ENCODE measurements around the gene SDSL. TPM values are rescaled to one million over a fixed set of nuclear protein-coding genes. Genes with fewer than 3 reads are reported as not detected.

SDSL gene
- total and polyA plus RNA-seq, 9 donors = 0.43 to 19.3 (median 3.7) TPM

DNA sequence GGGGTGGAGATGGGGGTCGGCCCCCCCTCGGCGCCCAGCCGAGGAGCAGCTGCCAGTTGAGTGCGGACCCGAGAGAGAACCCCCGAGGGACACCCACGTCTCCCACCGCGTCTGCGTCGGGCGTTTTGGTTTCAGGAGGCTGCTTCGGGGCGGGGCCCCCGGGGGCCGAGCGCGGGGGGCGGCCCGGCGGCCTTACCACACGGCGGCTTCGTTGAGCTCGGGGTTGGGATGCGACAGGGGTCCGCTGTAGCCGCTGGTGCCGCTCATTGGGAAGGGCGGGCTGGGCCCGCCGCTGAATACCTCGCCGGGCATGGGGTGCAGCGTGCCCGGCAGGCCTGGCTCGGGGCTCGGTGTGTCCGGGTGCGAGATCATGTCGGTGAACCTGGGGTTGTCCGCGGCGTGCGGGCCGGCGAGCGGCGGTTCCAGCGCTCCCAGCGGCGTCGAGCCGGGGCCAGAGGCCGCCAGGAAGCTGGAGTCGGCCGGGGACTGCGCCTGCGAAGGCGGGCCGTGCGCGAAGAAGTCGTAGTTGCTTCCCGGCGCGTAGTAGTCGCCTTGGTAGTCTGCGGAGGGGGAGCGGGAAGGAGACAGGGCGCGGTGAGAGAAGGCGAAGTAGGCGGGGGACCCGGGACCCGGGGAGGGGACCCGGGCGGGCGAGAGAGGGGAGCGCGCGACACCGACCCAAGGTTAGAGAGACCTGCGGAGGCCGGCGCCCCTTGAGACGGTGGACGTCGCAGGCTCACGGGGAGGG is 41.0 kb downstream of the SDSL start:
- 1% methylated on average over 50 to 91 of the region's 91 CpGs for WGBS, 3 donors
- intact Hi-C loops (cut with DNase I) = loop anchor here in 2 of 4 donors (10.0 kb wide), 1 partner anchor 452 kb away; no protein-coding TSS in a partner anchor
- DNase-seq = no peak
- H3K36me3 ChIP-seq = no peaks in the 10 kb centered on the region
- no peaks in the 10 kb centered on the region for H3K9me3 ChIP-seq
- peaks cover 17% of the 10 kb centered on the region for H3K4me1 ChIP-seq (ENCODE audit: insufficient read depth)
- TF ChIP-seq EP300 (IDR thresholded peaks at IDR 0.05) (no peak), POLR2A (IDR thresholded peaks at IDR 0.05) (no peak)
- TF ChIP-seq, protein P1, sequence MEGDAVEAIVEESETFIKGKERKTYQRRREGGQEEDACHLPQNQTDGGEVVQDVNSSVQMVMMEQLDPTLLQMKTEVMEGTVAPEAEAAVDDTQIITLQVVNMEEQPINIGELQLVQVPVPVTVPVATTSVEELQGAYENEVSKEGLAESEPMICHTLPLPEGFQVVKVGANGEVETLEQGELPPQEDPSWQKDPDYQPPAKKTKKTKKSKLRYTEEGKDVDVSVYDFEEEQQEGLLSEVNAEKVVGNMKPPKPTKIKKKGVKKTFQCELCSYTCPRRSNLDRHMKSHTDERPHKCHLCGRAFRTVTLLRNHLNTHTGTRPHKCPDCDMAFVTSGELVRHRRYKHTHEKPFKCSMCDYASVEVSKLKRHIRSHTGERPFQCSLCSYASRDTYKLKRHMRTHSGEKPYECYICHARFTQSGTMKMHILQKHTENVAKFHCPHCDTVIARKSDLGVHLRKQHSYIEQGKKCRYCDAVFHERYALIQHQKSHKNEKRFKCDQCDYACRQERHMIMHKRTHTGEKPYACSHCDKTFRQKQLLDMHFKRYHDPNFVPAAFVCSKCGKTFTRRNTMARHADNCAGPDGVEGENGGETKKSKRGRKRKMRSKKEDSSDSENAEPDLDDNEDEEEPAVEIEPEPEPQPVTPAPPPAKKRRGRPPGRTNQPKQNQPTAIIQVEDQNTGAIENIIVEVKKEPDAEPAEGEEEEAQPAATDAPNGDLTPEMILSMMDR (IDR thresholded peaks at IDR 0.05) = no peak
- no peak overlapping the region for H3K4me3 ChIP-seq
- no peak overlapping the region for H3K27ac ChIP-seq
- peaks cover 5% of the 10 kb centered on the region for H3K27me3 ChIP-seq

DNA sequence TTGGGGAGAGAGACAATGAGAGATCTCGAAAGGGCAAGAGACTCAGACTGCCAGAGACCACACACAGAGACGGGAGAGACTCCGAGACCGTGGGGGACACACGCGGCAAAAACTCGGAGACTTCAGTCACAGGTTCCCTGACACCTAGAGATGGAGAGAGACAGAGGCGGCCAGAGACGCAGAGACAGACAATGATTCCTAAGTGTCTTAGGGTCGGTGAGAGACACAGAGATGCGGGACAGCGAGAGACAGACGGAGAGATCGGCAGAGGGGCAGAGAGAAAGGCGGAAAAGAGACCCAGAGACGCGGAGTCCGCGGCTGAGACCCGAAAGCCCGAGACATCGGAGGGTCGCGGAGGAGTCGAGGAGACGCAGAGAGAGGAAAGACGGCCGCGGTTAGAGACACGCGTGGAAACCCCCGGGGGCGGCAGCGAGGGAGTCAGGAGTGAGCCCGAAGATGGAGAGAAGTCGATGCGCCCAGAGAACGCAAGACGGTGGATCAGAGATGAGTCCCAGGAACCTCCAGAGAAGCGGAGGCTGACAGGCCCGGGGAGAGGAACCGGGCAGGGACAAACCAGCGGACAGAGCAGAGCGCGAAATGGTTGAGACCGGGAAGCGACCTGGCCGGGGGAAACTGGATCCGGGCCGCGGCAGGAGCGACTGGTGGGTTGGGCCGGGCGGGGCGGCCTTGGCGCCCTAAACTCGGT is 41.7 kb downstream of the SDSL start:
- TF ChIP-seq POLR2A (IDR thresholded peaks at IDR 0.05) (no peak), EP300 (IDR thresholded peaks at IDR 0.05) (no peak)
- TF ChIP-seq, protein P1 (IDR thresholded peaks at IDR 0.05) = no peak
- H3K27me3 ChIP-seq = peaks cover 5% of the 10 kb centered on the region
- peaks cover 17% of the 10 kb centered on the region for H3K4me1 ChIP-seq (ENCODE audit: insufficient read depth)
- no peaks in the 10 kb centered on the region for H3K36me3 ChIP-seq
- WGBS, 3 donors = 2 to 3% (median 2%) methylated on average over 50 to 57 of the region's 57 CpGs
- intact Hi-C loops (cut with DNase I) = loop anchor here in 2 of 4 donors (10.0 kb wide), 1 partner anchor 451 kb away; no protein-coding TSS in a partner anchor
- no peak overlapping the region for H3K27ac ChIP-seq
- DNase-seq = no peak
- H3K4me3 ChIP-seq = peak overlapping the region; percentile 4
- H3K9me3 ChIP-seq = no peaks in the 10 kb centered on the region

DNA sequence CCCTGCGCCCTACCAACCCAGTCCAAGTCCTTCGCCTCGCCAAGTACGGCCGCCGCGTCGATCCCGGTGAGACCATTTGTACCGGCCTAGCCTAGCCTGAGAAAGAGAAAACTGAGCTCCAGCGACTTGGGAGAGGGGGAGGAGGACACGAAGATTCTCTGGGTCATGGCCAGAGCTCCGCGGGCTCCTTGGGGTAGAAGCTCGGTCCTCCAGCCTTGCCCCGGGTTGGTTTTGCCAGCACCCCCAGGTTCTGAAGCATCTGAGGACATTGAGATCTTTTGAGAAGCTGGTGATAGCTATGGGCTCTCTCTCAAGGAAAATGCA is 42.2 kb downstream of the SDSL start:
- H3K9me3 ChIP-seq = no peaks in the 10 kb centered on the region
- H3K27ac ChIP-seq = no peak overlapping the region
- H3K27me3 ChIP-seq = peaks cover 5% of the 10 kb centered on the region
- no peak for DNase-seq
- intact Hi-C loops (cut with DNase I) = loop anchor here in 2 of 4 donors (10.0 kb wide), 1 partner anchor 450 kb away; no protein-coding TSS in a partner anchor
- WGBS, 3 donors = 0 to 3% (median 1%) methylated on average over 15 to 16 of the region's 16 CpGs
- H3K4me1 ChIP-seq (ENCODE audit: insufficient read depth) = peaks cover 17% of the 10 kb centered on the region
- TF ChIP-seq EP300 (IDR thresholded peaks at IDR 0.05) (no peak), POLR2A (IDR thresholded peaks at IDR 0.05) (no peak)
- TF ChIP-seq, protein P1 (IDR thresholded peaks at IDR 0.05) = no peak
- H3K36me3 ChIP-seq = no peaks in the 10 kb centered on the region
- peak overlapping the region; percentile 4 for H3K4me3 ChIP-seq

DNA sequence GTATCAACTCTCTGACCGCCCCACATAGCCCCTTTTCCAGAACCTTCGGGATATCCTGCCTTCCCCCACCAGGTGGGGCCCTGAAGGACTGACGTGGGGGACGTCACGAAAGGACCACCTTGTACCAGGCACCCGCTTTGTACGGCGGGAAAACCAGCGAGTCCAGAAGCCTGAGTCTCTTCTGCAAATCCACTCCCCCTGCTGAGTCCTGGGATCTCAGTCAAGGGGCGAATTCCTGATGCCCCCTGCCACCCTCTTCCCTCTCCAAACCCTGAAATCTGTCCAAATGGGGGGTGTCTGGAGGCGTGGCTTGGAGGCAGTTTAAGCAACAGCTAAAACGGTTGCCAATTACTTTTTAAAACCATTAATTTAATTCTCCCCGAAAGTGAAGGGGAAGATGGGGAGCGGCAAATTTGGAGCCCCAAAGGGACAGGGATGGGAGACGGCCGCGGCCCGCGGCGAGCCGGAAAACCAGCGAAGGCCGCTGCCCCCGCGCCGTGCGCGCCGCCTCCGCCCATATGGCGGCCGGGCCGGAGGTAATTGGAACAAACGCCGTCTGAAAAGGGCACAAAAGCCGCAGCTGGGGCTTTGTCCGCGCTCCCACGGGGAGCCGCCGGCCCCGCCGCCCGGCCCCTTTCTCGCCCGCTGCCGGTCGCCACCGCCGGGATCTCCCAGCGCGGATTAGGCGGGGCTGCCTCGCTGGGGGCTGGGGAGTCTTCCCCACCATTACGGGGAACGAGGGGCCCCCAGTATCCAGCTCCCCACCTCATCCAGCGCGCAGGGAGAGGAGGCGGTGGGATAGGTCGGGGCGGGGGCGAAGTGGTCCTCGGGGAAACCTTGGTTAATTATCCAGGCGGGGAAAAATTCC is 42.9 kb downstream of the SDSL start:
- Histone ChIP-seq H3K36me3 (no peaks in the 10 kb centered on the region), H3K27me3 (peaks cover 5% of the 10 kb centered on the region), H3K4me1 (ENCODE audit: insufficient read depth) (peaks cover 17% of the 10 kb centered on the region), H3K9me3 (no peaks in the 10 kb centered on the region), H3K4me3 (no peak overlapping the region), H3K27ac (no peak overlapping the region)
- no peak for DNase-seq
- WGBS, 3 donors = 1 to 2% (median 2%) methylated on average over 55 to 64 of the region's 64 CpGs
- intact Hi-C loops (cut with DNase I) = loop anchor here in 2 of 4 donors (10.0 kb wide), 1 partner anchor 450 kb away; no protein-coding TSS in a partner anchor
- TF ChIP-seq POLR2A (IDR thresholded peaks at IDR 0.05) (no peak), EP300 (IDR thresholded peaks at IDR 0.05) (no peak)
- TF ChIP-seq, protein P1 (IDR thresholded peaks at IDR 0.05) = no peak
